ENCODE results near the gene NCAM1. TPM values are rescaled to one million over a fixed set of nuclear protein-coding genes. Genes with fewer than 3 reads are reported as not detected.

Gene NCAM1
- total and polyA plus RNA-seq, 2 experiments from 2014 or later, result 0.76 to 1.6 TPM

- no peaks in the 10 kb centered on the region for H3K9me3 Mint-ChIP-seq
- H3K36me3 Mint-ChIP-seq (ENCODE audit: low read depth), result no peaks in the 10 kb centered on the region
- H3K4me3 ChIP-seq, result no peak overlapping the region
- no peak overlapping the region for H3K27ac Mint-ChIP-seq
- no peaks in the 10 kb centered on the region for H3K27me3 Mint-ChIP-seq (ENCODE audit: insufficient read depth, low read depth, poor library complexity)
- no peak for ATAC-seq
- no peak for TF ChIP-seq STAT1 (IDR thresholded peaks at IDR 0.05; ENCODE audit: unreplicated experiment)
- TF ChIP-seq ZNF462 (CRISPR knock-in tag; IDR thresholded peaks at IDR 0.05), result no peak
- TF ChIP-seq NANOG (IDR thresholded peaks at IDR 0.05; ENCODE audit: borderline replicate concordance), result no peak
- no peak for TF ChIP-seq ZNF114 (CRISPR knock-in tag; IDR thresholded peaks at IDR 0.05)
- TF ChIP-seq POLR2AphosphoS5 (IDR thresholded peaks at IDR 0.05; ENCODE audit: low read depth), result no peak
- no peak for TF ChIP-seq REST (IDR thresholded peaks at IDR 0.05; ENCODE audit: unreplicated experiment)
- TF ChIP-seq ZNF331 (CRISPR knock-in tag; IDR thresholded peaks at IDR 0.05; ENCODE audit: low read depth), result no peak
- no peak for TF ChIP-seq EZH2phosphoT487 (IDR thresholded peaks at IDR 0.05; ENCODE audit: unreplicated experiment)
- no peaks in the 10 kb centered on the region for H3K79me2 ChIP-seq (replicated peaks; ENCODE audit: insufficient read depth)
- H3K4me1 Mint-ChIP-seq, result peaks cover 14% of the 10 kb centered on the region
- H3F3A ChIP-seq (replicated peaks; ENCODE audit: low read depth), result no peaks in the 10 kb centered on the region
- H3K4me1 ChIP-seq (ENCODE audit: insufficient read depth), result no peaks in the 10 kb centered on the region
- no peak overlapping the region for H2AFZ ChIP-seq
- no peaks in the 10 kb centered on the region for H4K20me1 ChIP-seq (replicated peaks; ENCODE audit: insufficient read depth)
- no peaks in the 10 kb centered on the region for H3K36me3 ChIP-seq (ENCODE audit: insufficient read depth)
- no peaks in the 10 kb centered on the region for H3K9me2 ChIP-seq (ENCODE audit: insufficient read depth)
- no peak for DNase-seq (ENCODE audit: low spot score)
- H3K27ac ChIP-seq (ENCODE audit: low read depth), result no peak overlapping the region
- no peak overlapping the region for H3K4me3 Mint-ChIP-seq
- H3K4me2 ChIP-seq, result no peak overlapping the region
- H3K27me3 ChIP-seq (ENCODE audit: insufficient read depth), result no peaks in the 10 kb centered on the region
Measured at GRCh38 chr11:112999520-112999919, 38.3 kb downstream of the NCAM1 start.
